Testis (tissue), 3 donors: ENCODE data around the gene FAM98C. TPM values are rescaled to one million over a fixed set of nuclear protein-coding genes. Genes with fewer than 3 reads are reported as not detected.

Experiments
- DNase-seq: peaks from one replicate; pipeline ENCODE4 v3.0.0-alpha.2; 2019
- H3K27ac ChIP-seq, 2 donors: fragments of 200-600 bp; sonication (generic); one replicate each; pipeline ENCODE4 v1.5.1; 2019
- H3K27me3 ChIP-seq: fragments of 200-600 bp; sonication (generic); one replicate; pipeline ENCODE4 v1.5.1; 2019
- H3K36me3 ChIP-seq: fragments of 200-600 bp; sonication (generic); one replicate; pipeline ENCODE4 v1.5.1; 2017; ENCODE audit warnings: low read depth; ENCODE audit errors: missing control alignments
- H3K4me1 ChIP-seq: fragments of 200-600 bp; sonication (generic); one replicate; pipeline ENCODE4 v1.5.1; 2019
- H3K4me3 ChIP-seq, 2 donors: fragments of 200-600 bp; sonication (generic); one replicate each; pipeline ENCODE4 v1.5.1; 2017 to 2019
- H3K9me3 ChIP-seq: fragments of 200-600 bp; sonication (generic); one replicate; pipeline ENCODE4 v1.5.1; 2017
- POLR2A ChIP-seq: fragments of 450-650 bp; IDR thresholded peaks from one replicate; pipeline ENCODE4 v1.6.1; 2017; ENCODE audit warnings: antibody characterized with exemption, mild to moderate bottlenecking, moderate library complexity
- WGBS, 2 donors: methylation state at CpG; one replicate each; pipeline ENCODE4 v1.1.5; 2018; 5-methylcytosine and 5-hydroxymethylcytosine counted together
- intact Hi-C: fragments of 100-400 bp; cut with DNase I; formaldehyde crosslinking; loops from one replicate; pipeline ENCODE4 v1.15.1; 2023; ENCODE audit warnings: low total_unique reads
- polyA plus RNA-seq: library from polyadenylated mRNA; stranded (reverse); fragments of 350-450 nt; fragmentation: Illumina TruSeq; extraction: RNeasy Lipid Tissue Mini Kit (QIAGEN cat#74804); gene quantifications from one replicate; pipeline ENCODE4 v1.2.3, GENCODE V29; 2014; ENCODE audit warnings: low read depth, low replicate concordance; ENCODE audit not compliant: insufficient read depth
- total RNA-seq, 2 donors: library from RNA; depleted of rRNA; stranded (reverse); fragments of >200 nt; gene quantifications; one replicate each; pipeline ENCODE4 v1.2.3, GENCODE V29; 2016
- TF ChIP-seq, protein P1 (sequence below), 3 experiments: fragments of 450-650 bp in 2 of 3; fragments of 200-600 bp in 1 of 3; sonication (generic) in 1 of 3; IDR thresholded peaks; one replicate each; pipeline ENCODE4 v1.5.1; 2016 to 2019; ENCODE audit warnings: antibody characterized with exemption in 3 of 3, mild to moderate bottlenecking in 2 of 3, moderate library complexity in 1 of 3

FAM98C gene
- total and polyA plus RNA-seq, 3 donors from 2014 or later, result 13.0 to 17.7 (median 14.1) TPM

DNA sequence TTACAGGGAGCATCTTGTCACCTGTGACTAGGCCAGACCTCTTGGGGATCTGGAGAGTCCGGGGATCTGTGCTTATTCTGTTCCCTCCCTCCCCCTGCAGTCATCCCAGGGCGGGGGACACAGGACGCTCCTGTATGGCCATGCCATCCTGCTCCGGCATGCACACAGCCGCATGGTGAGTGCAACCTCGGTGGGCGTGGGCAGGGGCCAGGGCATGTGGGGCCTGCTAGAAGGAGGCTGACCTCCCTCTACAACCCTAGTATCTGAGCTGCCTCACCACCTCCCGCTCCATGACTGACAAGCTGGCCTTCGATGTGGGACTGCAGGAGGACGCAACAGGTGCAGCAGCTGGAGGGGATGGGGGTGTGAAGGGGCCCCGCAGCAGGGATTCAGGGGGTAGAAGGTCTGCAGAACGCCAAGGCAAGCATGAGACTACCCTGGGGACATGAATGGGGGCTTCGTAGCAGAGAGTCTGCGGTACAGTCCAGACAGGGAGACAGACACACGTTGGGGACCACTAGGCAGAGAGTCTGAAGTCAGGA is 40.6 kb downstream of the FAM98C start:
- TF ChIP-seq, protein P1, sequence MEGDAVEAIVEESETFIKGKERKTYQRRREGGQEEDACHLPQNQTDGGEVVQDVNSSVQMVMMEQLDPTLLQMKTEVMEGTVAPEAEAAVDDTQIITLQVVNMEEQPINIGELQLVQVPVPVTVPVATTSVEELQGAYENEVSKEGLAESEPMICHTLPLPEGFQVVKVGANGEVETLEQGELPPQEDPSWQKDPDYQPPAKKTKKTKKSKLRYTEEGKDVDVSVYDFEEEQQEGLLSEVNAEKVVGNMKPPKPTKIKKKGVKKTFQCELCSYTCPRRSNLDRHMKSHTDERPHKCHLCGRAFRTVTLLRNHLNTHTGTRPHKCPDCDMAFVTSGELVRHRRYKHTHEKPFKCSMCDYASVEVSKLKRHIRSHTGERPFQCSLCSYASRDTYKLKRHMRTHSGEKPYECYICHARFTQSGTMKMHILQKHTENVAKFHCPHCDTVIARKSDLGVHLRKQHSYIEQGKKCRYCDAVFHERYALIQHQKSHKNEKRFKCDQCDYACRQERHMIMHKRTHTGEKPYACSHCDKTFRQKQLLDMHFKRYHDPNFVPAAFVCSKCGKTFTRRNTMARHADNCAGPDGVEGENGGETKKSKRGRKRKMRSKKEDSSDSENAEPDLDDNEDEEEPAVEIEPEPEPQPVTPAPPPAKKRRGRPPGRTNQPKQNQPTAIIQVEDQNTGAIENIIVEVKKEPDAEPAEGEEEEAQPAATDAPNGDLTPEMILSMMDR (IDR thresholded peaks at IDR 0.05), result no peak
- TF ChIP-seq POLR2A, result no peak
- whole genome bisulfite sequencing, 2 donors, result 91 to 96% methylated on average over 14 to 15 of the region's 15 CpGs
- Histone ChIP-seq H3K9me3 (no peaks in the 10 kb centered on the region), H3K4me1 (no peaks in the 10 kb centered on the region), H3K4me3 (no peak overlapping the region), H3K36me3 (no peaks in the 10 kb centered on the region), H3K27ac (no peak overlapping the region), H3K27me3 (no peaks in the 10 kb centered on the region)
- intact Hi-C loops, result no loop called here
- DNase-seq, result no peak

DNA sequence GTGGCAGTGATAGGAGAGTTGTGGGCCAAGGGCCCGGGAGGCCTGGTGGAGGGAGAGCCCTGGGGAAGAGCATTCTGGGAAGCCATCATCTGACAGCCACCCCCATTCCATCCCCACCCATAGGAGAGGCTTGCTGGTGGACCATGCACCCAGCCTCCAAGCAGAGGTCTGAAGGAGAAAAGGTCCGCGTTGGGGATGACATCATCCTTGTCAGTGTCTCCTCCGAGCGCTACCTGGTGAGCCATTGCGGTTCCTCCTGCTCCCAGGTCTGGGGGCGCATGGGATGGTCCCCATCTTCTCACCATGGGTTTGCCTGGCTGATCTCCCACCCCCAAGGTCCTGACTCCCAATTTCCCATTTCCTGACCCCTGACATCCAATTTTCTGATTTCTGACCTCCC is 41.1 kb downstream of the FAM98C start:
- Histone ChIP-seq H3K27me3 (no peaks in the 10 kb centered on the region), H3K36me3 (no peaks in the 10 kb centered on the region), H3K4me3 (no peak overlapping the region), H3K27ac (no peak overlapping the region), H3K4me1 (no peaks in the 10 kb centered on the region), H3K9me3 (no peaks in the 10 kb centered on the region)
- no peak for DNase-seq
- WGBS, 2 donors, result 91% methylated on average over 7 of the region's 7 CpGs
- TF ChIP-seq, protein P1 (IDR thresholded peaks at IDR 0.05), result no peak
- no peak for TF ChIP-seq POLR2A
- intact Hi-C loops, result no loop called here

DNA sequence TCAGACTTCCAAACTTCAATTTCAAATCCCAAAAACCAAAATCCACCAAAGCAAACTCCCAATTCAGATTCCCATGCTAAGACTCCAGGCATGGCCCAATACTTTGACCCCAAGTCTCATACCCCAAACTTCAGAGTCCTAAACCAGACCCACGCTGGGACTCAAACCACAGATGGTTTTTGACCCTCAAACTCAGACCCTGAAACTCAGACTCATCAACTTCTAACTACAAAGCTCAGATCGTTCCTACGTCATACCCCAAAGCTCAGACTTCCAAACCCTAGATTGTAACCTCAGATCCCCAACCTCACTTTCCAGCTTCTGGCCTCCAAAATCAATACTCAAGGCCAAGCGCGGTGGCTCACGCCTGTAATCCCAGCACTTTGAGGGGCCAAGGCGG is 42.5 kb downstream of the FAM98C start:
- WGBS, 2 donors, result 92 to 94% methylated on average over 7 of the region's 7 CpGs
- TF ChIP-seq POLR2A, result no peak
- TF ChIP-seq, protein P1 (IDR thresholded peaks at IDR 0.05), result no peak

DNA sequence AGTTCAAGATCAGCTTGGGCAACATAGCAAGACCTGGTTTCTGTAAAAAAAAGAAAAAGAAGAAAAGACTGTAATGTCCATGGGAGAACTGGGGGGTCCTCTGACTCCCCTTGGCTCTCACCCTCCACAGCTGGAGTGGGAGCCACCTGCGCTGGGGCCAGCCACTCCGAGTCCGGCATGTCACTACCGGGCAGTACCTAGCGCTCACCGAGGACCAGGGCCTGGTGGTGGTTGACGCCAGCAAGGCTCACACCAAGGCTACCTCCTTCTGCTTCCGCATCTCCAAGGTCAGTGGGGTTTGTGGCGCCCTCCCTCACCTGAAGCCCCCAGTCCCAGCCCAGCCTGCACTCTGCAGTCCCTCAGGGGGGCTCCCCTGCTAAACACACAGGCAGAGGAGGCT is 45.3 kb downstream of the FAM98C start:
- no peaks in the 10 kb centered on the region for H3K4me1 ChIP-seq
- no peaks in the 10 kb centered on the region for H3K36me3 ChIP-seq
- DNase-seq, result no peak
- no peak overlapping the region for H3K4me3 ChIP-seq
- no peaks in the 10 kb centered on the region for H3K9me3 ChIP-seq
- H3K27ac ChIP-seq, result no peak overlapping the region
- no peaks in the 10 kb centered on the region for H3K27me3 ChIP-seq
- TF ChIP-seq POLR2A, result no peak
- intact Hi-C loops, result no loop called here
- WGBS, 2 donors, result 81 to 85% methylated on average over 9 of the region's 9 CpGs

More for the DNA sequence above, 42.5 kb downstream of the FAM98C start:
- H3K4me1 ChIP-seq, result no peaks in the 10 kb centered on the region
- no peaks in the 10 kb centered on the region for H3K9me3 ChIP-seq
- H3K36me3 ChIP-seq, result no peaks in the 10 kb centered on the region
- no peak overlapping the region for H3K4me3 ChIP-seq
- no peak overlapping the region for H3K27ac ChIP-seq
- intact Hi-C loops, result no loop called here
- H3K27me3 ChIP-seq, result no peaks in the 10 kb centered on the region
- DNase-seq, result no peak

DNA sequence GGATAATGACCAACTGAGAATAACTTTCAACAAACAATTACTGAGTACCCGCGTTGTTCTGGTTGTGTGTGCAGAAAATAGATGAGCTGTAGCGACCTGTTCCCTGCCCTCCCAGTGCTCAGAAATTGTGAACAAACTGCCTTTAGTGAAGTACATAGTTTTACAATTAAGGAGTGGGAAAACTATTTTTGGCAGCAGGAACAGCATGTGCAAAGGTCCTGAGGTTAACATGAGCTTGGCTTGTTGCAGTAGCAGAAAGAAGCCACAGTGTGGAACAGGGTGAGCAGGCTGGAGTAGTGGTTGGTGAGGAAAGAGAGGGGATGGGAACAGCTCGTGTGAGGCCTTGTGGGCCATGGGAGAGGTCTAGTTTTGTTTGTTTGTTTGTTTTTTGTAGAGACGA is 46.6 kb downstream of the FAM98C start:
- Histone ChIP-seq H3K27me3 (no peaks in the 10 kb centered on the region), H3K9me3 (no peaks in the 10 kb centered on the region), H3K27ac (no peak overlapping the region), H3K36me3 (no peaks in the 10 kb centered on the region), H3K4me1 (no peaks in the 10 kb centered on the region), H3K4me3 (no peak overlapping the region)
- intact Hi-C loops, result no loop called here
- TF ChIP-seq, protein P1 (IDR thresholded peaks at IDR 0.05), result no peak
- no peak for TF ChIP-seq POLR2A
- 82 to 89% methylated on average over 5 of the region's 5 CpGs for WGBS, 2 donors
- DNase-seq, result no peak
